A673 (cell line): Measurements from ENCODE around the gene DLG2.

Experiments
- CTCF ChIP-seq: fragments of 300-800, 200-600 bp; sonication (generic); conservative IDR thresholded peaks from 2 replicates; pipeline ENCODE4 v1.5.1; 2017; ENCODE audit warnings: low read depth, mild to moderate bottlenecking, antibody characterized with exemption, low read length, moderate library complexity, mixed read lengths
- EZH2 ChIP-seq: fragments of 200-600 bp; sonication (generic); IDR thresholded peaks from 2 replicates; pipeline ENCODE4 v1.6.1; 2017; ENCODE audit warnings: borderline replicate concordance, low read depth, mild to moderate bottlenecking, mixed read lengths, antibody characterized with exemption, low read length; ENCODE audit not compliant: poor library complexity, severe bottlenecking

- TF ChIP-seq EZH2 (no peak), CTCF (no peak)
Measured at GRCh38 chr11:83924795-83925542, 1702.2 kb downstream of the DLG2 start.
